MM.1S (cell line): ENCODE data around the gene KYNU.

ENCODE experiments used
- CTCF ChIP-seq: fragments of 300-600 bp; sonication (generic); IDR thresholded peaks from 2 replicates; pipeline ENCODE4 v1.5.1; 2016; ENCODE audit warnings: antibody characterized with exemption, low read length, mixed read lengths
- EZH2 ChIP-seq: fragments of 300-600 bp; sonication (generic); optimal IDR thresholded peaks from 2 replicates; pipeline ENCODE3; 2017; ENCODE audit warnings: low read depth, mild to moderate bottlenecking, antibody characterized with exemption, low read length, mixed read lengths

GRCh38 chr2:142880279-142880678, 2.8 kb downstream of the KYNU start:
- TF ChIP-seq CTCF (no peak), EZH2 (no peak)
